Prostate gland (tissue), 2 donors: Measurements from ENCODE around the gene MDH2. TPM values are rescaled to one million over a fixed set of nuclear protein-coding genes. Genes with fewer than 3 reads are reported as not detected.

Experiments used
- DNase-seq: peaks from one replicate; pipeline ENCODE4 v3.0.0-alpha.2; 2019; ENCODE audit warnings: low spot score
- H3K27ac ChIP-seq, 2 donors: fragments of 200-600 bp; sonication (generic); 2 replicates each; pipeline ENCODE4 v1.5.1; 2017 to 2019
- H3K27me3 ChIP-seq: fragments of 200-600 bp; sonication (generic); replicated peaks from 2 replicates; pipeline ENCODE4 v1.5.1; 2019; ENCODE audit not compliant: insufficient read depth
- H3K36me3 ChIP-seq, 2 donors: fragments of 200-600 bp; sonication (generic); 1 replicate in 1 of 2; 2 replicates in 1 of 2; pipeline versions ENCODE4 v1.5.1 to v1.8.1; 2017 to 2019
- H3K4me1 ChIP-seq: fragments of 200-600 bp; sonication (generic); replicated peaks from 2 replicates; pipeline ENCODE4 v1.5.1; 2019
- H3K4me3 ChIP-seq, 2 donors: fragments of 200-600 bp; sonication (generic); 2 replicates each; pipeline ENCODE4 v1.5.1; 2017 to 2019
- H3K9me3 ChIP-seq: fragments of 200-600 bp; sonication (generic); 2 replicates; pipeline ENCODE4 v1.5.1; 2017
- CTCF ChIP-seq, 4 experiments: fragments of 200-600 bp in 2 of 4; fragments of 450-650 bp in 2 of 4; sonication (generic) in 2 of 4; IDR thresholded peaks; 1 replicate in 3 of 4; 2 replicates in 1 of 4; pipeline ENCODE4 v1.5.1; 2016 to 2019; ENCODE audit warnings: antibody characterized with exemption in 4 of 4, mild to moderate bottlenecking in 2 of 4, moderate library complexity in 2 of 4
- POLR2A ChIP-seq: fragments of 450-650 bp; IDR thresholded peaks from one replicate; pipeline ENCODE4 v1.6.1; 2016; ENCODE audit warnings: antibody characterized with exemption, mild to moderate bottlenecking
- POLR2AphosphoS5 ChIP-seq: sonication (generic); formaldehyde crosslinking; IDR thresholded peaks from one replicate; pipeline ENCODE4 v1.6.1; 2017; ENCODE audit warnings: antibody characterized with exemption
- WGBS: methylation state at CpG from one replicate; pipeline ENCODE4 v1.1.5; 2018; 5-methylcytosine and 5-hydroxymethylcytosine counted together
- intact Hi-C: fragments of 100-400 bp; cut with DNase I; formaldehyde crosslinking; loops from one replicate; pipeline ENCODE4 v1.14.2; 2022
- total RNA-seq, 2 donors: library from RNA; depleted of rRNA; stranded (reverse); fragments of >200 nt; gene quantifications; one replicate each; pipeline ENCODE4 v1.1.0, GENCODE V29; 2016

Gene MDH2
- total RNA-seq, 2 donors from 2014 or later: 116 to 117 TPM

- no peak overlapping the region for H3K27ac ChIP-seq
- WGBS: 59% methylated on average over 5 of the region's 6 CpGs
- no peaks in the 10 kb centered on the region for H3K4me1 ChIP-seq
- no peaks in the 10 kb centered on the region for H3K27me3 ChIP-seq
- peaks cover 37 to 46% of the 10 kb centered on the region in 2 donors for H3K36me3 ChIP-seq
- TF ChIP-seq POLR2AphosphoS5 (no peak), POLR2A (no peak), CTCF (IDR thresholded peaks at IDR 0.05) (no peak)
- no peaks in the 10 kb centered on the region for H3K9me3 ChIP-seq
- DNase-seq: no peak
- intact Hi-C loops: no loop called here
- no peak overlapping the region for H3K4me3 ChIP-seq
Measured at GRCh38 chr7:76060842-76061241, 12.9 kb downstream of the MDH2 start.

DNA sequence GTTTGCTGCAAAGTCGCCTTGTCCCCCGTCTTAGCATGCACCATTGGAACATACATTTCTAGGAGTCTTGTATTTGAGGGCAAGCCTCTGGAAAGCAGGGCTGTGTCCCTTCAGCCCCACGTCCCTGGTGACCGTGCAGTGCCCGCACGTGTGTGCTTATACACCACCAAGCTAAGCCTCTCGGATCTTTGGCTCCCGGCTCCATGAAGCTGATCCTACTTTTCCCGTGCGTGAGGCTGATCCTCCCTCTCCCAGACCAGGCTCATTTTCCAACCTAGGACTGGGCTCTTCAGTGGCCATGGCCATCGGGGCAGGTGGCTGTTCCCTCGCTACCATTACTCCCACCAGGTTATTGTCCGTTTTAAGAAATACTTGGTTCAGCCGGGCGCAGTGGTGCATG is 14.3 kb downstream of the MDH2 start:
- 96% methylated on average over 15 of the region's 15 CpGs for WGBS
- TF ChIP-seq CTCF (IDR thresholded peaks at IDR 0.05): no peak
- no peak for TF ChIP-seq POLR2AphosphoS5
- no peak for TF ChIP-seq POLR2A
- DNase-seq: no peak
- no peak overlapping the region for H3K4me3 ChIP-seq
- no peak overlapping the region for H3K27ac ChIP-seq
- H3K9me3 ChIP-seq: no peaks in the 10 kb centered on the region
- no peaks in the 10 kb centered on the region for H3K4me1 ChIP-seq
- H3K27me3 ChIP-seq: no peaks in the 10 kb centered on the region
- intact Hi-C loops: no loop called here
- H3K36me3 ChIP-seq: peaks cover 44 to 51% of the 10 kb centered on the region in 2 donors

GRCh38 chr7:76063114-76063513 is 15.2 kb downstream of the MDH2 start:
- H3K27me3 ChIP-seq: no peaks in the 10 kb centered on the region
- no peak for DNase-seq
- H3K4me1 ChIP-seq: no peaks in the 10 kb centered on the region
- H3K36me3 ChIP-seq: peaks cover 43% of the 10 kb centered on the region in 2 donors
- H3K4me3 ChIP-seq: no peak overlapping the region
- intact Hi-C loops: no loop called here
- no peak overlapping the region for H3K27ac ChIP-seq
- no peaks in the 10 kb centered on the region for H3K9me3 ChIP-seq
- 89% methylated on average over 10 of the region's 10 CpGs for WGBS
- TF ChIP-seq CTCF (IDR thresholded peaks at IDR 0.05): no peak
- TF ChIP-seq POLR2AphosphoS5: no peak
- no peak for TF ChIP-seq POLR2A

DNA sequence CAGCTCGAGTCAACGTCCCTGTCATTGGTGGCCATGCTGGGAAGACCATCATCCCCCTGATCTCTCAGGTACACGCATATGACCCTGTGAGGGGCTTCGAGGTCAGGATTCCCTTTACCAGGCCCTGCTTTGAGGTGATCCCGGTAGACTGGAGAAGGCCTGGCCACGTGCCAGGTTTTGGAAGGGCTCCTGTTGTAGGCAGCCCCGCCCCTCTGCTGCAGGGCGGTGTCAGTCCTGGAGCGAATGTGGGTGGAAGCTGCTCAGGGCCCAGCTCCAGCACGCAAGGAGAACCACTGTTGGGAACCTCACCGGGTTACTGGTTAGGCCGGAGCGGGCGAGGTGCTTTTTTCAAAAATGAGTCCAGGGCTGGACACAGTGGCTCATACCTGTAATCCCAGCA is 15.6 kb downstream of the MDH2 start:
- Histone ChIP-seq H3K27ac (no peak overlapping the region), H3K4me3 (no peak overlapping the region), H3K9me3 (no peaks in the 10 kb centered on the region), H3K36me3 (peaks cover 38 to 39% of the 10 kb centered on the region in 2 donors), H3K4me1 (no peaks in the 10 kb centered on the region), H3K27me3 (no peaks in the 10 kb centered on the region)
- TF ChIP-seq CTCF (IDR thresholded peaks at IDR 0.05) (no peak), POLR2AphosphoS5 (peak; percentile 7)
- intact Hi-C loops: no loop called here
- 56% methylated on average over 14 of the region's 14 CpGs for WGBS
- peak; percentile 57 for DNase-seq

DNA sequence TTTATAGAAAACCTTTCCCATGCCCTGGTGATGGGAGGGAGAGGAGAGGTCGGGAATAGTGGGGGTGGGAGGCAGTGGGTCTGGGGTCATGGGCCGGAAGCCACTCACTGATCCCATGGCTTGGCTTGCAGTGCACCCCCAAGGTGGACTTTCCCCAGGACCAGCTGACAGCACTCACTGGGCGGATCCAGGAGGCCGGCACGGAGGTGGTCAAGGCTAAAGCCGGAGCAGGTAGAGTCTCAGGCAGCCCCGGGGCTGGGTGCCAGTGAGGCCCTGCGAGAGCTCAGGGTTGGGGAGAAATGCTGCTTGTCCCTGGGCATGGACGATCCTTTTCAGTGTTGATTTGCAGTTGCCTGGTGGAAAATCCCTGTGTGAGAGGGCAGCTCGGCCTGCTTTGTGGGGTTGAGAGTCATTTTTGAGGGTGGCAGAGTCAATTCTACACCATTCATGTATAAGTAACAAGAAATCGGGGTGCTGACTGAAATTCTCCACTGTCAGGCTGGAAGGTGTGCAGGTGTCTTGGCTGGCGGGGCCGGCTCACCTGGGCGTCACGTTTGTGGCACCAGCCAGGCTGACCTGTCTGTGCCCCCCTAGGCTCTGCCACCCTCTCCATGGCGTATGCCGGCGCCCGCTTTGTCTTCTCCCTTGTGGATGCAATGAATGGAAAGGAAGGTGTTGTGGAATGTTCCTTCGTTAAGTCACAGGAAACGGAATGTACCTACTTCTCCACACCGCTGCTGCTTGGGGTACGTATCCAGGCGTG is 16.5 kb downstream of the MDH2 start:
- no peak overlapping the region for H3K4me3 ChIP-seq
- WGBS: 97% methylated on average over 24 of the region's 24 CpGs
- H3K4me1 ChIP-seq: peaks cover under 1% of the 10 kb centered on the region
- H3K27me3 ChIP-seq: no peaks in the 10 kb centered on the region
- intact Hi-C loops: no loop called here
- TF ChIP-seq POLR2A (no peak), POLR2AphosphoS5 (no peak)
- no peak for DNase-seq
- no peak overlapping the region for H3K27ac ChIP-seq
- peaks cover 32 to 36% of the 10 kb centered on the region in 2 donors for H3K36me3 ChIP-seq
- no peaks in the 10 kb centered on the region for H3K9me3 ChIP-seq
